Esophagus mucosa (tissue), 1 donor: Measurements from ENCODE around the gene SH2D4B. TPM values are rescaled to one million over a fixed set of nuclear protein-coding genes. Genes with fewer than 3 reads are reported as not detected.

Experiments
- ATAC-seq: fragments of 200-7000 bp; cut with Tn5 transposase; one replicate; pipeline ENCODE4 v1.9.1; 2020
- total RNA-seq: library from RNA; stranded (reverse); gene quantifications from one replicate; pipeline ENCODE4 v1.2.4, GENCODE V29; 2023
- donor health status: DM: yes; HTN: yes; CAD: no.

SH2D4B gene
- total RNA-seq, 1 donor from 2014 or later: 0.04 TPM

DNA sequence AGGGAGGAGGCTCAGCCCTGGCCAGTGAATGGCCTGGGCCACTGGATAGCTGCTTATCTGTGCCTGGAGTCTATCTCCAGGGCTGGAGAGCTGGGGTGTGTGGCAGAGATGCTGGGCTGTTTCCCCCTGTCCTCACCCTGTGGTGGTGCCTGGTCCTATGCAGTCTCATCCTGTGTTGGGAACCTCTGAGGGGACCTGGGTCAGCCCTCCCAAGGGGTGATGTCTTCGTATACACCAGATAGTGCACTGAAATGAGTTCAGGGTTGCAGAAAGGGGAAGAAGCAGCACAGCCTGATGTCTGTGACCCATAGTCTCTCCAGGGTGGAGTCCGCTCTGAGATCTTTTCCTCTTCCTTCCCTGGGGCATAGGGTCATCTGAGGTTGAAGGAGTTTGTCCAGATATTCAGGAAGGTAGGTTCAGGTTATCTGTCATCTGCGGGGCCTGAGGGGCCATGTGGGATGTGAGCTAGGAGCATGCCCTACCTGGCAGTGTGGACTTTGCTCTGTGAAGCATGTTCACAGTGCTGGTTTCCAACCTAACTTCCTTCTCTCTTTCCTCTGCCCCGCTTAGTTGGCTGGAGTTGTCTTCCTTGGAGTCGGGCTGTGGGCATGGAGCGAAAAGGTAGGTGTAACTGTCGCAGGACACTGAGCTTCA is 33.4 kb upstream of the SH2D4B start:
- peak; percentile 30 for ATAC-seq

DNA sequence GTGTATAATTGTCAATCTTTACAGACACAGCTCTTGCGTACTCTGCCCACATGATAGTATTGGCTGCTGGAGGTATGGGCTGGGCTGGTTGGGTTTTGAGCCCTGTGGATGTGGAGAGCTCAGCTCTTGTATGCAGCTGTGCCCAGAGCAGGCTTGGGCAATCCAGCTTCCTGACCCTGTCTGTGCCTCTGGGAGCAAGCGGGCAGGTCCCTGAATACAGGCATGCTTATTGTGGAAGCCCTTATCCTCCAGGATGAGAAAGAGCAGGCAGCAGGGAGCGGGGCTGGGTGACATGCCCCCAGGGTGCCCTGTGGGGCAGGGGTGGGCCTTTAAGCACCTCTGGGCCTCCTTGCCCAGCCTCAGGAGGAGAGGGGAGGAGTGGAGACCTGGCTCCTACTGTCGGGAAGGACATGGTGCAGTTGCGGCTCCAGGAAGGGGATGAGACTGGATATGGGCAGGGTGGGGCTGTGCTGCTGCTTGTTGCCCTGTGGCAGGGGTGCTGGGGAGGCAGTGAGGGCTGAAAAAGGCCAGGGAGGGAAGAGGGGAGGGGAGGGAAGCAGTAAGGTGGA is 32.7 kb upstream of the SH2D4B start:
- ATAC-seq: peak; percentile 41

DNA sequence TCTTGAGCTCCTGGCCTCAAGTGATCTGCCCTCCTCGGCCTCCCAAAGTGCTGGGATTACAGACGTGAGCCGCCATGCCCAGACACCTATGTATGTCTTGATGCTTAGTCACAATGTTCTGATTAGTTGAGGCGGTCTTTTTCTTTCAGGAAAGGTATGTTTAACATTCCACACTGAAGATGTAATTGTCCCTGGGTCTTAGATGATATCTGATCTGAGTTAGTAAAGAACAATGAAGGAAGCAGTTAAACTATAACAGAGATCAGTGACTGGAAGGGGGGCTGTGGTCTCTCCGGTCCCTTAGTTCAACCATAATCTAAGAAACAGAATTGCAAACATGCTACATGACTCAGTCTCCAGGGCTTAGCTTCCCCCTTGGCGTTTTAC is 31.5 kb upstream of the SH2D4B start:
- peak; percentile 29 for ATAC-seq

DNA sequence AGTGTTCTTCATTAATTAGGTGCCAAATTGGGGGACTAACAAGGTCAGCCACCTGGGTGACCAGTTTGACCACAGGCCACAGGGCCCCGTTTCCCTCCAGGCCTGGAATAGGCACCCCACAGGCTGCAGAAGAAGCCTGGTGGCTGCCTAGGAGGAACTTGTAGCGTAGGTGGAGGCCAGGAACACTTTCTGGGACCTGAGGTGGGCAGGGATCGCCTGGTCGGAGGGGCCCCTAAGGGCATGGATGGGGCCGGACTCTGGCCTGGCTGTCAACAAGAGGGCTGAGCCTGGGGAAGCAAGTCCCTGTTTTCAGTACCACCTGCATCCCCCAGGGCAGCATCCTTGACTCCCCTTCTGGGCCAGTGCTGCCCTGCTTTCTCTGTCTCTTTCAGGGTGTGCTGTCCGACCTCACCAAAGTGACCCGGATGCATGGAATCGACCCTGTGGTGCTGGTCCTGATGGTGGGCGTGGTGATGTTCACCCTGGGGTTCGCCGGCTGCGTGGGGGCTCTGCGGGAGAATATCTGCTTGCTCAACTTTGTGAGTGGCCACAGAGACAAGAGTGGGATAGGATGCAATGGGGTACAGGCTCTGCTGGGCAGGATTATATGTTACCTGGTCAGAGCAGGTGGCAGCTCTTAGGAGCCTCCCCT is 30.7 kb upstream of the SH2D4B start:
- ATAC-seq: no peak

DNA sequence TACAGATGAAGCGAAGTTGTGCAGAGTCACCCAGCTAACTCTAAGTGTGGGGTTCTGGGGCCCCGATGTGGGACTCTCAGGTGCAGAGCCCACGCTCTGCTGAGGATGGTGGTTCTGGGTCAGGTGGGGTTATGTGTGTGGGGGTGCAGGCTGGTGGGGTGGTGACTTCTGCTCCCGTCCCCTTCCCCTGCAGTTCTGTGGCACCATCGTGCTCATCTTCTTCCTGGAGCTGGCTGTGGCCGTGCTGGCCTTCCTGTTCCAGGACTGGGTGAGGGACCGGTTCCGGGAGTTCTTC is 28.6 kb upstream of the SH2D4B start:
- ATAC-seq: no peak

DNA sequence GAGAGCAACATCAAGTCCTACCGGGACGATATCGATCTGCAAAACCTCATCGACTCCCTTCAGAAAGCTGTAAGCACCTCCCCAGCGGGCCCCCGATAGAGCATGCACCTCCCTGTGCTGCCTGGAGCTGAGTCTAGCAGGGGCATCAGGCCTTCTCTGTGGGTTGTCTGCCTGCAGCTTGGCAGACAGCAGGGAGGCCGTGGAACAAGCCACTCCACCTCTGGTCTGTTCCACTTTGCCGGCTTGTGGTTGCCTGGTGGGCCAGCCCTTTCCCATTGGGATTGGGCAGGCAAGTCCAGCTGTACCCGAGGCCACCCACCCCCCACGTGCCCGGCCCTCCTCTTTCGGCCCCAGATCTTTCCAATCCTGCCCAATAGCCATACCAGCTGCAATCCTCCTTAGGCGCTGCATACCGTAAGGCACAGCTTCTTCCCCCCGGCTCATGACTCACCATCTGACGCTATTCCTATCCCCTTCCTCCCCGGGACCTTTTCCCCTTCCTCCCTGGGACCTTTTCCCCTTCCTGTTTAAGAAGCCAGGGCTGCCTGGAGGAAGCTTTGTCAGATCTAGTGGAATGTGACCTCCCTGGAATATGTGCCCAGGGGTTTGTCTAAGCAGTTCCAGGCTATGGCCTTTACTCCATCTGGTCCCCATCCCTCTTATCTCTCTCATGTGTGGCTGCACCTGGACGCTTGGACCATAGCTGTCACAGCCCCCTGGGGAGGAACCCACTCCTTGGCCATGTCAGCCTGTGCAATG is 28.1 kb upstream of the SH2D4B start:
- peak; percentile 18 for ATAC-seq

DNA sequence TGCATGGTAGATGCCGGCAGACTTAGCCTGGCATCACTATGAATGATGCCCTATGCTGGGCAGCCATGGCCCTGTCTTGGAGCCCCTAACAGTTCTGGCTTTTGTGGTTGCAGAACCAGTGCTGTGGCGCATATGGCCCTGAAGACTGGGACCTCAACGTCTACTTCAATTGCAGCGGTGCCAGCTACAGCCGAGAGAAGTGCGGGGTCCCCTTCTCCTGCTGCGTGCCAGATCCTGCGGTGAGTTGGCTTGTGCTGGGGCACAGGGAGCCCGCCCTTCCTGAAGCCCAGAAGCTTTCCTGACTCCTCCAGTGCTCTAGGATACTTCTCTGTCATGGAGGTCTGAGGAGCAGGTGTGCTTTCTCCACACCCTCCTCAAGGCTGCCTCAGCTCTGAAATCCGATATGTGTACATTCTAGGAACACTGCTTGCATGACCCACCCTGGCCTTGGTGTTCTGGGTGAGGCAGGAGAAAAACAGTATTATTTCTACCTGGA is 25.6 kb upstream of the SH2D4B start:
- ATAC-seq: no peak

DNA sequence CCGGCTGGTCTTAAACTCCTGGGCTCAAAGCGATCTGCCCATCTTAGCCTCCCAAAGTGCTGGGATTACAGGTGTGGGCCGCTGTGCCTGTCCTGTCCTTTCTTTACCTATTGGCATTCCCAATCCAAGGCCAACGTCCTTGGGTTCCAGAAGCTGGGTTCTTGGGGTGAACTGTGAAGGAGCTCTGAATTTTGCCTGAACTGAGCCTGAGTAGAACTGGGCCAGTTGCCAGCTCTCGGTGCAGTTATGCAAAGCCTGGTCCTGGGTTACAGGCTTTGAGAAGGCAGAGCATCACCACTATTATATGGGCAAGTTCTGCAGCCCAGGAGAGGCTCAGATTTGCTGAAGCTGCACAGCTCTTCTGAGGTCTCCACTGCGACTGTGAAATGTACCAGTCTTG is 24.6 kb upstream of the SH2D4B start:
- no peak for ATAC-seq

DNA sequence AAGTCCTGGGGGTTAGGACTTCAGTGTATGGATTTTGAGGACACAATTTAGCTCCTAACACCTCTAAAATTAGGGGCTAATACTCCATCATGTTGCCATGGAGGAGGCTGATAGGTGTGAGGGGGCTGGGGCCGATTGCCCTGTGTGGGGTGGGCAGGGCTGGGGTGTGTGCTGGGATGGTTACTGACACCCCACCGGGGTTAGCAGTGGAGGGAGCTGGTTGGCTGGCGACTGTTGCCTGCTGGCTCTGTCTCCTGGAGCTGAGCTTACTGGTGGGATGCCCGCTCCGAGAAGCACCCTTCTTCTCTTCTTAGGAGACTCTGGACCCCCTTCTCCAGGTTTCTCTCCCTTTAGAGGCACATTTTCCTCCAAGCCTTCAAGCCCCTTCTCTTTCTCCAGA is 22.2 kb upstream of the SH2D4B start:
- ATAC-seq: no peak

DNA sequence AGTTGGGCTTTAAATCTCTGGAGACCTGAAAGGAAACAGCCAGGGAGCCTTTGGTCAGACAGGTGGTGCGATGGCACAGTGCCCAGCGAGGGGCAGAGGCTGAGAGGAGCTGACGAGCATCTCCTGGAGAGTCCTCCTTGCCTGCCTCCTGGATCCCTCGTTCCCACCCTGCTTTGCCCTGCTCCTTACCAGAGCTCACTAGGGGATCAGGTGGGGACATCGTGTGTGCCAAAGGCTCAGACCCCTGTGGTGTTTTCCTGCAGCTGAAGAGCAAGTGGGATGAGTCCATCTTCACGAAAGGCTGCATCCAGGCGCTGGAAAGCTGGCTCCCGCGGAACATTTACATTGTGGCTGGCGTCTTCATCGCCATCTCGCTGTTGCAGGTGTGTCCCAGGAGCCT is 21.8 kb upstream of the SH2D4B start:
- ATAC-seq: no peak

DNA sequence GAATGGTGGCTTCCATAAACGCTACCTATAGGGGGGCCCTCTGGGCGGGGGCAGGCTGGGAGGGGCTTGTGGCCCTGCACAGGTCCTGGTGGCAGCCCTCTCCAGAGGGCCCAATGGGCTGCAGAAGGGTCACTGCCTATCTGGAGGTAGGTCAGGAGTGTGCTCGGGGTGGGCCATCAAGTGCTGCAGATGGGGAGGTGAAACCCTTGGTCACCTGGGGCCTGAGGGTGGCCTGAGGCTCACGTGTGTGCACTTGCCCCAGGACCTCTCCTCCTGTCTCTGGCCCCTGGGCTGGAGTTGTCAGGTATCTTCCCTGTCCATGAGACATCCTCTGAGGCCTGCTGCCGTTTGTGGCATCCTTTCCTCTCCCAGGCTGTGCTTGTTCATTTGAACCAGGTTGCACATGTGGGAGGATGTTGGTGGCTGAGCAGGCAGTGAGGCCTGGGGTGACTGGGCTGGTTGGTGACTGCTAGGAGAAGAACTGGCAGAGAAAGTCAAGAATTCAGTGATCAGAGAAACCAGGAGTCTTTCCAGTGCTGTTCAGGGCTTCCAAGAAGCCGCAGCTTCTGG is 21.1 kb upstream of the SH2D4B start:
- peak; percentile 12 for ATAC-seq

DNA sequence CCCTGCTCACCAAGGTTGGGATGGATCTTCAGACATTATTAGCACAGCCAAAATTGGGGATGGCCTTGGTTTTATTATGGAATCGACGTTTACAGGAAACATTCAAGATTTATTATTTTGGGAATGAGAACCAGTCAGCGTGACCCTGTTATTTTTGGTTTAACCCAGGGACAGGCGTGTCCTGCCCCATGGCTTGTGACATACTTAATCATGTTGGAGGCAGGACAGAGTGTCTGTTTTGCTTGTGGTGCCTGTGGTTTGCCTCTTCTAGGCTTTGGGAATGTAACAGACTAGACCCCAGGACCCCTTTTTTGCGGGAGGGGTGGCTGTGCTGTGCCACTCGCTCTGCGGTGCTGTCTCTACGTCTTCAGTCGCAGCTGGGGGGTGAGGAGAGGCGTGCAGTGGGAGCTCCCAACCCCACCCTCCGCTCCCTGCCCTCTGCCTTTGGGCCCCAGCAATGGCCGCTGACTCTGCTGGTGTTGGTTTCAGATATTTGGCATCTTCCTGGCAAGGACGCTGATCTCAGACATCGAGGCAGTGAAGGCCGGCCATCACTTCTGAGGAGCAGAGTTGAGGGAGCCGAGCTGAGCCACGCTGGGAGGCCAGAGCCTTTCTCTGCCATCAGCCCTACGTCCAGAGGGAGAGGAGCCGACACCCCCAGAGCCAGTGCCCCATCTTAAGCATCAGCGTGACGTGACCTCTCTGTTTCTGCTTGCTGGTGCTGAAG is 20.1 kb upstream of the SH2D4B start:
- no peak for ATAC-seq

DNA sequence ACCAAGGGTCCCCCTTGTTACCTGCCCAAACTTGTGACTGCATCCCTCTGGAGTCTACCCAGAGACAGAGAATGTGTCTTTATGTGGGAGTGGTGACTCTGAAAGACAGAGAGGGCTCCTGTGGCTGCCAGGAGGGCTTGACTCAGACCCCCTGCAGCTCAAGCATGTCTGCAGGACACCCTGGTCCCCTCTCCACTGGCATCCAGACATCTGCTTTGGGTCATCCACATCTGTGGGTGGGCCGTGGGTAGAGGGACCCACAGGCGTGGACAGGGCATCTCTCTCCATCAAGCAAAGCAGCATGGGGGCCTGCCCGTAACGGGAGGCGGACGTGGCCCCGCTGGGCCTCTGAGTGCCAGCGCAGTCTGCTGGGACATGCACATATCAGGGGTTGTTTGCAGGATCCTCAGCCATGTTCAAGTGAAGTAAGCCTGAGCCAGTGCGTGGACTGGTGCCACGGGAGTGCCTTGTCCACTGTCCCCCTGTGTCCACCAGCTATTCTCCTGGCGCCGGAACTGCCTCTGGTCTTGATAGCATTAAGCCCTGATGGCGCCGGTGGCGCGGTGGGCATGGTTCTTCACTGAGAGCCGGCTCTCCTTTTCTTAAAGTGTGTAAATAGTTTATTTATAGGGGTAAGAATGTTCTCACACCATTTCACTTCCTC is 19.4 kb upstream of the SH2D4B start:
- ATAC-seq: no peak

DNA sequence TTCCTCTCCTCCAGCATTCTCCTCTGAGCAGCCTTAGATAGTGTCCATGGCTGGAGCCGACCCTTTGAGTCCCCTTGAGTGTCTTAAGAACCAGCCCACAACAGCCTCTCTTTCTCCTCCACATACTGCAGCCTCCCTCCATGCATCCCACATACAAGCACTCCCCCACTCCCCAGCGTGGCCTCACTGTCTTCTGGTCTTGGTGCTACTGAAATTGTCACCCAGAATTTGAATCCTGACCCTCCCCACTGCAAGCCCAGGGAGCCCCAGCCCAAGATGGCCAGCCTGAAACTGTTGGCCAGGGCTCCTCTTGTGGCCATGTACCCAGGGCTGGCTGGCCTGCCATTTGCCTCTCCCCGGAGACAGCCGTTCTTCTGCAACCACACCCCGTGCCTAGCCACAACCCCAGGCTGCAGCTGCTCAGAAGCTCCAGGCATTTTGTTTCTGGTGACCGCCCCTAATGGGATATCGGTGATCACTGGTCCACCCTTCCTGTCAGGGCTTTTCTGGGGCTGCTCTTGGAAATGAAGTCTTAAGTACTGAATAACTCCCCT is 18.8 kb upstream of the SH2D4B start:
- ATAC-seq: no peak

DNA sequence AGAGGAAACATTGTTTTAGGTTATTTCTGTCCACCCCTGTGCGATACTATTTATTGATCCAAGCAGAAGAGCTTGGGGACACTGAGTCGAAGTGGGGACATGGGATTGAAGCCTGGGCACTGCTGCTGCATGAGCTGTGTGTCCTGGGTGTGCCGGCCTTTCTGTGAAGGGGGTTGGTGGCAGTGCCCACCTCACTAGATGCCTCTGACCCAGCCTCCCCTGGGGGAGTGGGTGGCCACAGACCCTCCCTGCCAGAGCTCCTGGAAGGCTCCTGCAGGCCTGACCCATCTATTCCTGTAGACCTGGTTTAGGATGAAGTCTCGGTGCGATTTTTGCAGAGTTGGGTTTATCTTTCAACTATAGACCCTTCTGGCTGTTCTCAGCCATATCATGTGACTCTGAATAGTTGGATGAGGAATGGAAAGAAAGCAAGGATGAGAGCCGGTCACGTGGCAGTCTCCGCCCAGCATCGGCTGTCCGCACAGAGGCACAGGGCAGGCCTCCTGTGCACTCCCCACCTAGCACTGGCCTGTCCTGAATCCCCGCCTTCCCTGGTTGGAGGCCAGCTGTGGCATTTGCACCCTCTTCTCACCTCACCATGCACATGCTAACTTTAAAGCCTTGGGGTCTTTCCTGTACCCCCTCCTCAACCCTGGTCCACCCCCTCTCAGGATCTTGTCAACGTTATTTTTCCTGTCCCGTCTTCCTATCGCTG is 17.6 kb upstream of the SH2D4B start:
- no peak for ATAC-seq

DNA sequence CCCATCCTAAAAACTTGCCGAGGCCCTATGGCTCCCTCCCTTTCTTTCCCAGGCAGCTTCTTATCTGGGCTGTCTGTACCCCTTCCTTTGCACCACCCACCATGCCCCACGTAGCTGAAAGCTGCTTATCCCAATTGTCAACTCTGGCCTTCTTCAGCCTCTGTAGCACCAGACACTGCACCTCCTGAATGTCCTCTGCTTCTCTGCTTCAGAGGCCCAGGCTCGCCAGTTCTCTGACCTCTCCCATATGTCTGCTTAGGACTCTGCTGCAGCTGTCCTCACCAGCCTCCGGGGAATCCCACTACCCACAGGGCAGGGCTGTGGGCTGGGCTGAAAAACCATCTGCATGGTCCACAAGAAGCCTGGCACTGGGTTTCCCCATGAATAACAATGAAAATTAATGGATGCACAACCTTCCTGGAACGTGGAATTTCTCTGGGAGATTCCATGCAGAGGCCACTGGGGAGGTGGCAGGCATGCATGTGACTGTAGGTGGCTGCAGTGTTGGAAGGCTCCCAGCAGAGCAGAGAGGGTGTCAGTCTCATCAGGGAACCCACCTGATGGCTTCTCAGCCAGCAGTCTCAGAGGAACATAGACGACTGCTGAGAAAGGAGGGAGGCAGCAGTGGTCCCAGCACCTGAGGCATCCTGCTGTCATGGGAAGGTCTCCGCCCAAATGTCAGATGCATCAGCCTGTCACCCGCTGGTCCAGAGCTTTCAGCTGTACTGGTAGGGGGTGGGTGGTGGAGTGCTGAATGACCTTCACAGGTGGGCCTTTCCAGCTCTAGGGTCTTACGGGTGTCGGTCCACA is 16.8 kb upstream of the SH2D4B start:
- ATAC-seq: no peak

DNA sequence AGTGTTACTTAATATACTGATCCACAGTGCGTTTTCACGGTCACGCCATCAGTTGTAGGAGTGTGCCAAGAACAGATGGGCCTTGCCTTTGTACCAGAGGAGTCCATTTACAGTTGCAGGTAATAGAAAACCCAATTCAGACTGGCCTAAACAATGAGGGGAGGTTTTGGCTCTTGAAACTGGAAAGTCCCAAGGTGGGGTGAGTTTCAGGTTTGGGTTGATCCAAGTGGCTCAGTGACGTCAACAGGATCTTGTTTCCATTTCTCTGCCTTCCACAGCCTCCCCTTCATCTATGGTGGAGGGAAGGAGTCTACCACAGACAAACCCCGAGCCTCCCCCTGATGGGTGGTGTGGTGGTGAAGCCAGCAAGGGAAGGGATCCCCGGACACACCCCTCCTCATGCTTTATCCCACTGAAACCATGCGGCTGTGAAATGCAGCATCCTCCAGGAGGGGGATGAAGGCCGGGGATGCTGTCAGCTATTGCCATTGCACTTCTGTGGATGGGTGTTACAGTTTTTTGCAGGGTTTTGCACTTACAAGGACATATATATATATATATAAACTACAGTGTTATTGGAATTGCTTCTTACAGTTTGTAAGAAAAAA is 14.8 kb upstream of the SH2D4B start:
- peak; percentile 28 for ATAC-seq

DNA sequence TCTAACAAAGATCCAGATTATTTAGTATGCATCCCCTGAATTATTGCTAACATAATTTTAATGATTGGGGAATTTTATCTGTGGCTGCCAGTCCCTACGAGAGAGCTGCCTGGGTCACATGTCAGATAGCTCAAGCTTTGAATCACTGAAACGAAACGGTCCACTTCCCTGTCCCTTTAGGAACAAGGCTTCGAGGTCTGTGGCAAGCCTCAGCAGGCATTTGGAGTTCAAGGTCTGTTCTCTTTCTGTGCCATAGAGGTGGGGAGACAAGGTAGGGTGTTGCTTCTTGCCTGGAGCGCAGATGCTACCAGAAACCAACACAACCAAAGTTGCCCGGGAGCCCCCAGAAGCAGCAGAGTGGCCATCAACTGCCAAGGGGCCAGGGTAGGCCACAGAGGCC is 13.9 kb upstream of the SH2D4B start:
- ATAC-seq: peak; percentile 46

DNA sequence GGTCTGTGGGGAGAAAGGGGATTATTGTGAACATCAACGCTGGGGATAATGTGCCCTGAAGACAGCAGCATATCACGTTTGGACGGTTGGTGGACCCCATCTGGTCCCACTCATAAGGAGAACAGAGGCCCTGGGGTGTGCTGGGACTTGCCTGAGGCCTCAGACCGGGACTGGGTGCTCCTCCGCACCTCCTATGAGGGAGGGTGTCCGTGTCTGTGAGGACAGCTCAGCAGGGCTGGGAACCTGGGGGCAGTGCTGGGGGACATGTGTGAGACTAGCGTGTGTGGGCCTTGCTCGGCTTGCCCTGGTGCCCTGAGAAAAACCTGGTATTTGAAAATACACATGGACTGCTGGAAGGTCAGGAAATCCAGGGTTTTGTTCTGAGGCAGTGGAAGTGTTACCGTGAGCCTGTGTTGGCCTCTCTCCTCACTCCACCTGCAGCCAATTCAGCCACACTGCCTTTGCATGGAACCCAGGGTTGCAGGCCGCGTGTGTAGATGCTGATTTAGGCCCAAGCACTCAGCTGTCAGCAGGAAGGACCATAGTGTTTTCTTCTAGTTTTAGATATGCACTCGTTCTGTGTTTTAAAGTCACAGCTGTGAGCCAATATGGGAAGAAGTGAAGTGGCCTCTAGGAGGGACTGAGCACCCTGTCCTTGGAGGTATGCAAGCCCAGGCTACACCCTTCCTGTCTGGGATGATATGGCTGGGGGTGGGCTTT is 13.4 kb upstream of the SH2D4B start:
- peak; percentile 34 for ATAC-seq
